Bronchial epithelial cell (primary cell): Measurements from ENCODE around the gene C6orf89. TPM values are rescaled to one million over a fixed set of nuclear protein-coding genes. Genes with fewer than 3 reads are reported as not detected.

Source experiments
- DNase-seq: peaks from one replicate; pipeline ENCODE4 v3.0.0-alpha.2; 2010; ENCODE audit warnings: low read depth
- FAIRE-seq: peaks from 2 replicates; lab custom pipeline; 2011; peaks lifted over from hg19 to GRCh38; lab: Jason Lieb, UNC
- H3K27me3 ChIP-seq: 2 replicates; pipeline ENCODE4 v1.5.1; 2011; ENCODE audit warnings: low read length; ENCODE audit not compliant: control insufficient read depth, insufficient read depth
- H3K36me3 ChIP-seq: 2 replicates; pipeline ENCODE4 v1.5.1; 2011; ENCODE audit warnings: low read length; ENCODE audit not compliant: control insufficient read depth, insufficient read depth
- H3K4me3 ChIP-seq: 2 replicates; pipeline ENCODE4 v1.5.1; 2011; ENCODE audit warnings: mild to moderate bottlenecking, low read depth, low read length, control low read depth
- CTCF ChIP-seq: IDR thresholded peaks from 2 replicates; pipeline ENCODE4 v1.5.1; 2011; ENCODE audit warnings: mild to moderate bottlenecking, moderate library complexity, low read length, control low read depth, inconsistent platforms; ENCODE audit not compliant: insufficient read depth, severe bottlenecking
- total RNA-seq: library from RNA; depleted of rRNA; stranded (reverse); fragments of >200 nt; gene quantifications from 2 replicates; pipeline ENCODE4 v1.2.1, GENCODE V29; 2014

Gene C6orf89
- total RNA-seq, 1 donor from 2014 or later: 21.9 TPM

- H3K36me3 ChIP-seq: peaks cover 2% of the 10 kb centered on the region
- FAIRE-seq (no peak), DNase-seq (no peak)
- H3K4me3 ChIP-seq: no peak overlapping the region
- no peaks in the 10 kb centered on the region for H3K27me3 ChIP-seq
- TF ChIP-seq CTCF: no peak
Observed at GRCh38 chr6:36929152-36929551, 43.4 kb downstream of the C6orf89 start.

GRCh38 chr6:36929607-36930006 lies 43.9 kb downstream of the C6orf89 start:
- H3K36me3 ChIP-seq: peaks cover under 1% of the 10 kb centered on the region
- no peak overlapping the region for H3K4me3 ChIP-seq
- no peak for TF ChIP-seq CTCF
- DNase-seq (peak; percentile 56), FAIRE-seq (no peak)
- no peaks in the 10 kb centered on the region for H3K27me3 ChIP-seq

GRCh38 chr6:36930483-36930882 lies 44.7 kb downstream of the C6orf89 start:
- DNase-seq: no peak

DNA sequence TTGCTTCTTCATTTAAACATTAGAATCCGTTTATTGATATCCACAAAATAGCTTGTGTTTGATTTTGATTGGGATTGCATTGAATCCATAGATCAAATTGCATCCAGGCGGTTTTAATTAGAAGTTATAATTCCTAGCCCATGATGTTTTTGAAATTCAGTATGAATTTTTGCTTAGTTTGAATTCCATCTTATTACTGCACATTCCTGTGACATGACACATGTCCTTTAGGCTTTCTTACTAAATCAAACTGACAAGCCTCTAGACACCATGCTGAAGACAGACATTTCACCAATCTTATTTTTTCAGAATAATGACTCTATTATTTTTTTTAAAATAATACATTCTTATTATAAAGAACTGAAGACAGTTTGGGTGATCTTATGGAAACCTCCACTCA lies 47.4 kb downstream of the C6orf89 start:
- no peak for TF ChIP-seq CTCF
- FAIRE-seq (no peak), DNase-seq (peak; percentile 59)
- H3K4me3 ChIP-seq: no peak overlapping the region
- no peaks in the 10 kb centered on the region for H3K27me3 ChIP-seq
- no peaks in the 10 kb centered on the region for H3K36me3 ChIP-seq

More at GRCh38 chr6:36930483-36930882, 44.7 kb downstream of the C6orf89 start:
- H3K4me3 ChIP-seq: no peak overlapping the region
- no peak for TF ChIP-seq CTCF
- FAIRE-seq: no peak
- no peaks in the 10 kb centered on the region for H3K27me3 ChIP-seq
- no peaks in the 10 kb centered on the region for H3K36me3 ChIP-seq

DNA sequence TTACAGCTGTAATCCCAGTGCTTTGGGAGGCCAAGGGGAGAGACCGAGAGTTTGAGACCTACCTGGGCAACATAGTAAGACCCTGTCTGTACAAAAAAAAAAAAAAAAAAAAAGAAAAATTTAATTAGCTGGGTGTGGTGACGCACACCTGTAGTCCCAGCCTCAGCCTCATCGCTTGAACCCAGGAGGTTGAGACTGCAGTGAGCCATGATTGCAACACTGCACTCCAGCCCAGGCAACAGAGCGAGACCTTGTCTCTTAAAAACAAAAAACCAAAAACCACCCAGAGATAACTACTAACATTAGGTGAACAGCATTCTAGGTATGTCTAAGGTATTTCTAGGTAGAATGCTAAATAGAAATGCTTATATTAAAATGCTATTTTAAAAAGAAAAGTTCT lies 47.8 kb downstream of the C6orf89 start:
- H3K4me3 ChIP-seq: no peak overlapping the region
- DNase-seq: no peak
- no peaks in the 10 kb centered on the region for H3K36me3 ChIP-seq
- no peak for FAIRE-seq
- H3K27me3 ChIP-seq: no peaks in the 10 kb centered on the region
- no peak for TF ChIP-seq CTCF

GRCh38 chr6:36934901-36935300 lies 49.1 kb downstream of the C6orf89 start:
- no peaks in the 10 kb centered on the region for H3K36me3 ChIP-seq
- H3K4me3 ChIP-seq: no peak overlapping the region
- H3K27me3 ChIP-seq: no peaks in the 10 kb centered on the region
- no peak for FAIRE-seq
- TF ChIP-seq CTCF: no peak
- DNase-seq: peak; percentile 69
